ENCODE results near the gene ENOSF1. TPM values are rescaled to one million over a fixed set of nuclear protein-coding genes. Genes with fewer than 3 reads are reported as not detected.

Gene ENOSF1
- total and polyA plus RNA-seq, 2 of the 13 experiments (the other 11 are each of a cell fraction or from before 2014, with no cell fraction given): 37.6 to 40.1 TPM

DNA sequence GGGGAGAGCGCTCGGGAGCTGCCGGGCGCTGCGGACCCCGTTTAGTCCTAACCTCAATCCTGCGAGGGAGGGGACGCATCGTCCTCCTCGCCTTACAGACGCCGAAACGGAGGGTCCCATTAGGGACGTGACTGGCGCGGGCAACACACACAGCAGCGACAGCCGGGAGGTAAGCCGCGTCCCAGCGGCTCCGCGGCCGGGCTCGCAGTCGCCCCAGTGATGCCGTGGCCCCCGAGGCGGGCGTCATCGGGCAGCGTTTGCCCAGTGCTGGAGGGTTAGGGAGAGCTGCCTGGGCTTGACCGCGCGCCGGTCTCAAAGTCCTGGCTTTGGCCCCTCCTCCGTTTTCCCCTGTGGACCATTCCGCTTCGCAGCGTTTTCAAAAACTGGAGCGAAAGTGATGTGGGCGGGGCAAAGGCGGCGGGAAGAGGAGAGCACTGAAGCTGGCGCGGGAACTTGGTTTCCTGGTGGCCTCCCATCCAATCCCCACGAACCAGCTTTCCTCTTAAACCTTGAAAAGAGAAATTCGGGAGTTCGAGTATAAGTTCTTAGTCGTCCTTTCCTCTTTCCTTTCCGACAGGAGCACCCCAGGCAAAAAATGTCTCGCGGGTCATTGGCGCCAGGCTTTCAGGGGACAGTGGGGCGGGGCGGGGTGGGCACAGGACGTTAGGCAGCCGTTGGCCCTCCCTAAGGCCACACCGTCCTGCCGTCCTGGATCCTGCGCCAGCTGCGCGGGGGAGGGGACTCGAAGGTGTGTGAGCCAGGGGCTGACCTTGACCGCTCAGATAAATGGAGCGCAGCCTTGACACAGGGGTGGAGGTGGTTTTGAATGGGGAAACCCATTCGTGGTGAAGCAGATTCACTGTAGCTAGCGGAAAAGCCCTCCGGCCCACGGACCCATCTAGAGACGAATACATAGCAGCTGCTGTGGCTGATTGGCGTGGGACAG lies 54.2 kb downstream of the ENOSF1 start (continued):
- TF ChIP-seq, protein P1, sequence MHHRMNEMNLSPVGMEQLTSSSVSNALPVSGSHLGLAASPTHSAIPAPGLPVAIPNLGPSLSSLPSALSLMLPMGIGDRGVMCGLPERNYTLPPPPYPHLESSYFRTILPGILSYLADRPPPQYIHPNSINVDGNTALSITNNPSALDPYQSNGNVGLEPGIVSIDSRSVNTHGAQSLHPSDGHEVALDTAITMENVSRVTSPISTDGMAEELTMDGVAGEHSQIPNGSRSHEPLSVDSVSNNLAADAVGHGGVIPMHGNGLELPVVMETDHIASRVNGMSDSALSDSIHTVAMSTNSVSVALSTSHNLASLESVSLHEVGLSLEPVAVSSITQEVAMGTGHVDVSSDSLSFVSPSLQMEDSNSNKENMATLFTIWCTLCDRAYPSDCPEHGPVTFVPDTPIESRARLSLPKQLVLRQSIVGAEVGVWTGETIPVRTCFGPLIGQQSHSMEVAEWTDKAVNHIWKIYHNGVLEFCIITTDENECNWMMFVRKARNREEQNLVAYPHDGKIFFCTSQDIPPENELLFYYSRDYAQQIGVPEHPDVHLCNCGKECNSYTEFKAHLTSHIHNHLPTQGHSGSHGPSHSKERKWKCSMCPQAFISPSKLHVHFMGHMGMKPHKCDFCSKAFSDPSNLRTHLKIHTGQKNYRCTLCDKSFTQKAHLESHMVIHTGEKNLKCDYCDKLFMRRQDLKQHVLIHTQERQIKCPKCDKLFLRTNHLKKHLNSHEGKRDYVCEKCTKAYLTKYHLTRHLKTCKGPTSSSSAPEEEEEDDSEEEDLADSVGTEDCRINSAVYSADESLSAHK (CRISPR knock-in tag; IDR thresholded peaks at IDR 0.05; ENCODE audit: borderline replicate concordance): no peak
- no peak for TF ChIP-seq HHEX (CRISPR knock-in tag; IDR thresholded peaks at IDR 0.05)
- TF ChIP-seq MIXL1 (CRISPR knock-in tag; IDR thresholded peaks at IDR 0.05): no peak
- TF ChIP-seq ZKSCAN1 (IDR thresholded peaks at IDR 0.05; ENCODE audit: low read length): no peak
- TF ChIP-seq, protein P2, sequence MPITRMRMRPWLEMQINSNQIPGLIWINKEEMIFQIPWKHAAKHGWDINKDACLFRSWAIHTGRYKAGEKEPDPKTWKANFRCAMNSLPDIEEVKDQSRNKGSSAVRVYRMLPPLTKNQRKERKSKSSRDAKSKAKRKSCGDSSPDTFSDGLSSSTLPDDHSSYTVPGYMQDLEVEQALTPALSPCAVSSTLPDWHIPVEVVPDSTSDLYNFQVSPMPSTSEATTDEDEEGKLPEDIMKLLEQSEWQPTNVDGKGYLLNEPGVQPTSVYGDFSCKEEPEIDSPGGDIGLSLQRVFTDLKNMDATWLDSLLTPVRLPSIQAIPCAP (CRISPR knock-in tag; IDR thresholded peaks at IDR 0.05; ENCODE audit: low read depth): no peak
- no peak for TF ChIP-seq ZNF34 (CRISPR knock-in tag; IDR thresholded peaks at IDR 0.05; ENCODE audit: borderline replicate concordance)
- TF ChIP-seq NFATC3 (CRISPR knock-in tag; IDR thresholded peaks at IDR 0.05): no peak
- peak; percentile 60 for TF ChIP-seq ZSCAN31 (CRISPR knock-in tag; IDR thresholded peaks at IDR 0.05; ENCODE audit: low read depth)
- TF ChIP-seq SRF (IDR thresholded peaks at IDR 0.05; ENCODE audit: low read depth, low read length): no peak
- TF ChIP-seq, protein P3, sequence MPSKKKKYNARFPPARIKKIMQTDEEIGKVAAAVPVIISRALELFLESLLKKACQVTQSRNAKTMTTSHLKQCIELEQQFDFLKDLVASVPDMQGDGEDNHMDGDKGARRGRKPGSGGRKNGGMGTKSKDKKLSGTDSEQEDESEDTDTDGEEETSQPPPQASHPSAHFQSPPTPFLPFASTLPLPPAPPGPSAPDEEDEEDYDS (CRISPR knock-in tag; IDR thresholded peaks at IDR 0.05): peak; percentile 73
- no peak; the same call in 1 of the 2 replicates for TF ChIP-seq NKX3-1 (CRISPR knock-in tag; IDR thresholded peaks at IDR 0.05)
- TF ChIP-seq, protein P4, sequence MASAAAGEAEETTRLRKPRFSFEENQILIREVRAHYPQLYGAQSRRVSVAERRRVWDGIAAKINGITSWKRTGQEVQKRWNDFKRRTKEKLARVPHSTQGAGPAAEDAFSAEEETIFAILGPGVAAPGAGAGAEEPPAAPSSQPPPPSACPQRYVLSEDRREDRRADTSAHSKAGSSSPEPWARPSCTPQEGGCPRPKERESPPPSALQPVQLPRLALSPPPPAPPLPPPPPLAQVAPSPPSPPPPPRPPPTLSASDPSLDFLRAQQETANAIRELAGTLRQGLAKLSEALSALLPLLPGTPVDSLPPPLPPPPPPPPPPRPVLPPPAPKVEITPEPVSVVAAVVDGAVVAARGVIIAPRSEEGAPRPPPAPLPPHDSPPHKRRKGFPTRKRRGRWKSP (CRISPR knock-in tag; IDR thresholded peaks at IDR 0.05): no peak; the same call in none of the 2 replicates
- no peak for TF ChIP-seq PTBP1 (IDR thresholded peaks at IDR 0.05; ENCODE audit: low read depth, low read length, poor library complexity, severe bottlenecking)
- TF ChIP-seq, protein P5, sequence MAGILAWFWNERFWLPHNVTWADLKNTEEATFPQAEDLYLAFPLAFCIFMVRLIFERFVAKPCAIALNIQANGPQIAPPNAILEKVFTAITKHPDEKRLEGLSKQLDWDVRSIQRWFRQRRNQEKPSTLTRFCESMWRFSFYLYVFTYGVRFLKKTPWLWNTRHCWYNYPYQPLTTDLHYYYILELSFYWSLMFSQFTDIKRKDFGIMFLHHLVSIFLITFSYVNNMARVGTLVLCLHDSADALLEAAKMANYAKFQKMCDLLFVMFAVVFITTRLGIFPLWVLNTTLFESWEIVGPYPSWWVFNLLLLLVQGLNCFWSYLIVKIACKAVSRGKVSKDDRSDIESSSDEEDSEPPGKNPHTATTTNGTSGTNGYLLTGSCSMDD (CRISPR knock-in tag; IDR thresholded peaks at IDR 0.05): no peak
- TF ChIP-seq U2AF2 (IDR thresholded peaks at IDR 0.05; ENCODE audit: low read depth, low read length): no peak
- TF ChIP-seq ZNF766 (CRISPR knock-in tag; IDR thresholded peaks at IDR 0.05; ENCODE audit: borderline replicate concordance): peak; percentile 28; the same call in 1 of the 2 replicates
- TF ChIP-seq, protein P6, sequence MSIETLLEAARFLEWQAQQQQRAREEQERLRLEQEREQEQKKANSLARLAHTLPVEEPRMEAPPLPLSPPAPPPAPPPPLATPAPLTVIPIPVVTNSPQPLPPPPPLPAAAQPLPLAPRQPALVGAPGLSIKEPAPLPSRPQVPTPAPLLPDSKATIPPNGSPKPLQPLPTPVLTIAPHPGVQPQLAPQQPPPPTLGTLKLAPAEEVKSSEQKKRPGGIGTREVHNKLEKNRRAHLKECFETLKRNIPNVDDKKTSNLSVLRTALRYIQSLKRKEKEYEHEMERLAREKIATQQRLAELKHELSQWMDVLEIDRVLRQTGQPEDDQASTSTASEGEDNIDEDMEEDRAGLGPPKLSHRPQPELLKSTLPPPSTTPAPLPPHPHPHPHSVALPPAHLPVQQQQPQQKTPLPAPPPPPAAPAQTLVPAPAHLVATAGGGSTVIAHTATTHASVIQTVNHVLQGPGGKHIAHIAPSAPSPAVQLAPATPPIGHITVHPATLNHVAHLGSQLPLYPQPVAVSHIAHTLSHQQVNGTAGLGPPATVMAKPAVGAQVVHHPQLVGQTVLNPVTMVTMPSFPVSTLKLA (IDR thresholded peaks at IDR 0.05): peak; percentile 9; the same call in 1 of the 2 replicates
- no peak for TF ChIP-seq ZNF383 (CRISPR knock-in tag; IDR thresholded peaks at IDR 0.05; ENCODE audit: borderline replicate concordance)
- TF ChIP-seq KDM5A (IDR thresholded peaks at IDR 0.05; ENCODE audit: borderline replicate concordance, low read length): no peak
- peak; percentile 86 for TF ChIP-seq CREB1 (IDR thresholded peaks at IDR 0.05)
- no peak; the same call in 1 of the 2 replicates for TF ChIP-seq CREB1 (CRISPR knock-in tag; IDR thresholded peaks at IDR 0.05)
- peak; percentile 27; the same call in 1 of the 2 replicates for TF ChIP-seq ZSCAN9 (CRISPR knock-in tag; IDR thresholded peaks at IDR 0.05; ENCODE audit: borderline replicate concordance)

Measured in HepG2 (cell line).